Mucosa of descending colon (tissue), 3 donors: ENCODE data around the gene RPRD1B. TPM values are rescaled to one million over a fixed set of nuclear protein-coding genes. Genes with fewer than 3 reads are reported as not detected.

Experiments used
- ATAC-seq: fragments of 200-7000 bp; cut with Tn5 transposase; one replicate; pipeline ENCODE4 v1.9.1; 2020; ENCODE audit warnings: mild to moderate bottlenecking, moderate library complexity
- DNase-seq, 3 donors: peaks; one replicate each; pipeline ENCODE4 v3.0.0-alpha.2; 2020
- H3K36me3 ChIP-seq: fragments of 200-600 bp; one replicate; pipeline ENCODE4 v1.8.0; 2021; ENCODE audit warnings: low read depth, mild to moderate bottlenecking
- H3K4me1 ChIP-seq: fragments of 200-600 bp; one replicate; pipeline ENCODE4 v1.8.0; 2021; ENCODE audit warnings: low read depth, mild to moderate bottlenecking
- H3K4me3 ChIP-seq: fragments of 200-600 bp; one replicate; pipeline ENCODE4 v1.8.0; 2021; ENCODE audit warnings: mild to moderate bottlenecking
- H3K9me3 ChIP-seq: fragments of 200-600 bp; one replicate; pipeline ENCODE4 v1.8.0; 2021; ENCODE audit warnings: mild to moderate bottlenecking
- intact Hi-C, 2 donors: fragments of 100-400 bp; cut with DNase I in 1 of 2; cut with micrococcal nuclease in 1 of 2; formaldehyde crosslinking; loops; one replicate each; pipeline versions ENCODE4 v1.11.0 to v1.11.1; 2022; cut with DNase I, micrococcal nuclease
- total RNA-seq, 3 donors: library from RNA; stranded (reverse); fragmentation: NEBNext Ultra II Directional in 2 of 3; extraction: Animal tissue kit (Norgen Biotek cat#: 25700) in 2 of 3; gene quantifications; one replicate each; pipeline versions ENCODE4 v1.2.1 to v1.2.4, GENCODE V29; 2021 to 2023
- TF ChIP-seq, protein P1 (sequence below): fragments of 200-600 bp; IDR thresholded peaks from one replicate; pipeline ENCODE4 v1.8.0; 2022; ENCODE audit warnings: antibody characterized with exemption, mild to moderate bottlenecking
- donor health status: DM: no; HTN: no; CAD: no; lungs with moderate emphysema.
- donor health status: DM: no; HTN: no; CAD: no.
- donor health status: DM: no; HTN: yes; CAD: no.

Gene RPRD1B
- total RNA-seq, 3 donors from 2014 or later, result 28.2 to 36.3 (median 32.9) TPM

DNA sequence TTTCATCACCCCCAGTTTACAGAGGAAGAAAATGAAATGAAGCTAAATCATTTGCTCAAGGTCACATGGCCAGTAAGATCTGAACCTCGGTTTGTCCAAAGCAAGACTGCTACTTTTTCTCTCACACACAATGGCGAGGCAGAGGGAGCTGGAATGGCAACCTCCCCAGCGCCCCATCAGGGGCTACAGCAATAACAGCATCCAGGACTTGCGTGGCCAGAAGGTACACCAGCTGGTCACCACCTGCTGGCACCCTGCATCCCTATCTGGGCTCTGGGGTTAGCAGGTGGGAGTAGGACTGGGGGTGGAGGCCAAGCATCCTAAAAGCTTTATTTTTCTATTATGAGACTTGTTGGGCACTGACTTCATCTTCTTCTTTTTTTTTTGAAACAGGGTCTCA is 41.6 kb upstream of the RPRD1B start:
- intact Hi-C loops, result loop anchor here in 1 of 2 donors (10.0 kb wide), 1 partner anchor 427 kb away; no protein-coding TSS in a partner anchor
- no peak for ATAC-seq
- peaks cover 30% of the 10 kb centered on the region for H3K4me1 ChIP-seq

DNA sequence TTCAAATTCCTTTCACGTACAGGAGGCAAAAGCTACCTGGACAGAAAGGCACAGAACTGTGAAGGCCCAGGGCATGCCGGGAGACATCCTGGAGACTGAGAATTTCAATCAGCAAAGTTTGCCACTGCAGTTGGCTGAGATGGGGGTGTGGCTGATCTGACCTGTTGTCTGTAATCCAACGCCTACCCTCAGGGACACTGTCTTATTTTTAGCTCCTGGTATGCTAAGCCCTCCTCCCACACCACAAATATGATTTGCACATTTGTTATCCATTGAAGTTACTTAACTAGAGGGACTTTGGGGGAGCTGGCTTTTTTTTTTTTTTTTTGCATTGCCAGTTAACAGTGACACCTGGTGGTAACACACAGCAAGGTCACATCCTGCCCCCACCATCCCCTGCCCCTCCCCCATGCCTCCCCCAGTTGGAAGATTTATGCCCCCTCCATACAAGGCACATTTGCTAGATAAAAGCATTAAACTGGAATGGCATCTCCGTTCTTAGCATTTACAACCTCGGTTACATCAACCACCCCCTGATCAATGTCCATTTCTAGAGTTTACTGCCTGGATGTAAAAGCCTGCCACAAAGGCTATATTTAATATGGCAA is 40.6 kb upstream of the RPRD1B start:
- ATAC-seq (peak; percentile 60), DNase-seq (peak in 2 of 3 donors; percentile 51 to 63)
- Histone ChIP-seq H3K4me1 (peaks cover 30% of the 10 kb centered on the region), H3K9me3 (no peaks in the 10 kb centered on the region), H3K4me3 (no peak overlapping the region), H3K36me3 (no peaks in the 10 kb centered on the region)
- TF ChIP-seq, protein P1, sequence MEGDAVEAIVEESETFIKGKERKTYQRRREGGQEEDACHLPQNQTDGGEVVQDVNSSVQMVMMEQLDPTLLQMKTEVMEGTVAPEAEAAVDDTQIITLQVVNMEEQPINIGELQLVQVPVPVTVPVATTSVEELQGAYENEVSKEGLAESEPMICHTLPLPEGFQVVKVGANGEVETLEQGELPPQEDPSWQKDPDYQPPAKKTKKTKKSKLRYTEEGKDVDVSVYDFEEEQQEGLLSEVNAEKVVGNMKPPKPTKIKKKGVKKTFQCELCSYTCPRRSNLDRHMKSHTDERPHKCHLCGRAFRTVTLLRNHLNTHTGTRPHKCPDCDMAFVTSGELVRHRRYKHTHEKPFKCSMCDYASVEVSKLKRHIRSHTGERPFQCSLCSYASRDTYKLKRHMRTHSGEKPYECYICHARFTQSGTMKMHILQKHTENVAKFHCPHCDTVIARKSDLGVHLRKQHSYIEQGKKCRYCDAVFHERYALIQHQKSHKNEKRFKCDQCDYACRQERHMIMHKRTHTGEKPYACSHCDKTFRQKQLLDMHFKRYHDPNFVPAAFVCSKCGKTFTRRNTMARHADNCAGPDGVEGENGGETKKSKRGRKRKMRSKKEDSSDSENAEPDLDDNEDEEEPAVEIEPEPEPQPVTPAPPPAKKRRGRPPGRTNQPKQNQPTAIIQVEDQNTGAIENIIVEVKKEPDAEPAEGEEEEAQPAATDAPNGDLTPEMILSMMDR, result no peak
- intact Hi-C loops, result loop anchor here in 1 of 2 donors (10.0 kb wide), 1 partner anchor 428 kb away; no protein-coding TSS in a partner anchor

More for the DNA sequence above, 41.6 kb upstream of the RPRD1B start:
- H3K9me3 ChIP-seq, result no peaks in the 10 kb centered on the region
- no peak for DNase-seq
- no peaks in the 10 kb centered on the region for H3K36me3 ChIP-seq
- H3K4me3 ChIP-seq, result no peak overlapping the region
- TF ChIP-seq, protein P1, result no peak

DNA sequence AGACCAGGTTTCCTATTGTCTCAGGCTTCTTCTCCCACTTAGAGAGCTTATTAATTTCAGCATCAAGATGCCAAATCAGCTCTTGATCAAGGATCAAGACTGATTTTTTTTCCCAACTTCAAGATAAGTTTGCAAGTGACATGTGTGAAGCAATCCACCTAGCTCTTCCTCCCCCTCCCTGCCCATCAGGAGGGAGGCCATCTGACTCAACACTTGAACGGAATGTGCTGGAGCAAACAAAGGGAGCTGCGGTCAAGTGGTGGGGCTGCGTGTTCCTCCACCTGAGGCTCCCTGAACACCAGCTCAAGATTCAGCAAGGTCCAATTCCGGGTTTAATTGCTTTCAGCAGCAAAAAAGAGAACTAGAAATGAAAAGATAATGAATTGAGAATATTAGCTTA is 39.0 kb upstream of the RPRD1B start:
- TF ChIP-seq, protein P1, result no peak
- H3K4me1 ChIP-seq, result peaks cover 29% of the 10 kb centered on the region
- no peak for DNase-seq
- no peak overlapping the region for H3K4me3 ChIP-seq
- intact Hi-C loops, result loop anchor here in 1 of 2 donors (10.0 kb wide), 1 partner anchor 430 kb away; no protein-coding TSS in a partner anchor
- H3K36me3 ChIP-seq, result no peaks in the 10 kb centered on the region
- no peak for ATAC-seq
- H3K9me3 ChIP-seq, result no peaks in the 10 kb centered on the region

DNA sequence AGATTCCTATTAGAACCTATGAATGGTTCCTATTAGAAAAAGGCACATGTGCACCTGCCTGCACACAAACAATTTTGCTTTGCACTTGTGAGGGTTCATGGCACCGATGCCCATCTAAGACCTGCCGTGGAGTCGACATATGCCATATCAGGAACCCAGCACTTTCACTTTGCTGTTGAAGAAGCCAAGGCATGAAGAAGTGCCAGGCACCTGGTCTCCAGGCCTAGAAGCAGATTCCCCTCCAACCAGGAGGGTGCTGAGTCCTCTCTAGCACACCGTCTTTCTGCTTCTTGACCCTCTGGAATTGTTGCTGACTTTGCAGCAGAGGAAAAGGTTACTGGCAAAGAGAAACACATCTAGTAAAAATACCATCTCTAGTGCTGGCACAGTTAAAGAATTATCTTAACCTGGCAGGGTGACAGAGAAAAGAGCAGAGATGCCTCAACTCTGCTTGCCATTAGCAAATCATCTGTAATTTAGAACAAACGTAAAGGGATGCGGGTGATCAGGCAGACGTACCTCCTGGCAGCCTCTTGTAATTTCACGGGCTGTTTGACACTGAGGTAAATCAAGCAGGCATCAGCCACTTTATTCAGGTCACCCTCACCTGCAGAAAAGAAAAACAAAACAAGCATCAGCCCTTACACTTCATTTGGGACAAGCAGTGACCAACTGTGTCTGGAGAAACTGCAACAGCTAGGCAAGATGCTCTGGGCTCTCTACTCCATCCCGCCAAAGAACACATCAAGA is 37.5 kb upstream of the RPRD1B start:
- intact Hi-C loops, result loop anchor here in 1 of 2 donors (10.0 kb wide), 1 partner anchor 431 kb away; no protein-coding TSS in a partner anchor
- no peaks in the 10 kb centered on the region for H3K36me3 ChIP-seq
- no peak for ATAC-seq

DNA sequence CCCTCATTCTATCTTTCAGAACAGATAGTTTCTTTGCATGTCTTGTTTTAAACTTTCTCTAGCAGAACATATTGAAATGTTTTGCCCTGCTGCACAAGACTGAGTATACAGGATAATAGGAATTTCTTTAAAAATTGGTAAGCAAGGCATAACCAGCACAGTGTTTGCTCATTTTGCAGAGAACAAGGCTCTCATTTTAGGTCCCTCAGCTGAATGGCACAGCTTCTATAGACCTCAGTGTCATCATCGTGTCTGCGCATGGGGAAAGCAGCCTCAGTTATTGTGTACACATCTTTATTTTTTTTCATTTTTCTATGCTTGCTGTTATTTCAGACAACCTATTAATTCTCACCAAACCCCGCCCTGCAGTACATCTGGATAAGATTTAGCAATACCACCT is 36.0 kb upstream of the RPRD1B start:
- H3K9me3 ChIP-seq, result no peaks in the 10 kb centered on the region
- ATAC-seq, result no peak
- H3K4me3 ChIP-seq, result no peak overlapping the region
- no peaks in the 10 kb centered on the region for H3K36me3 ChIP-seq
- DNase-seq, result no peak
- H3K4me1 ChIP-seq, result peaks cover 9% of the 10 kb centered on the region
- intact Hi-C loops, result loop anchor here in 1 of 2 donors (10.0 kb wide), 1 partner anchor 433 kb away; no protein-coding TSS in a partner anchor
- TF ChIP-seq, protein P1, result no peak

More for the DNA sequence above, 37.5 kb upstream of the RPRD1B start:
- Histone ChIP-seq H3K9me3 (no peaks in the 10 kb centered on the region), H3K4me1 (peaks cover 16% of the 10 kb centered on the region), H3K4me3 (no peak overlapping the region)
- no peak for DNase-seq
- TF ChIP-seq, protein P1, result no peak
